Muscle of leg (tissue), 16 donors: ENCODE data around the gene EXOC6B. TPM values are rescaled to one million over a fixed set of nuclear protein-coding genes. Genes with fewer than 3 reads are reported as not detected.
A peak's percentile ranks its signal among the peaks of the same experiment; 100 is the strongest.

ENCODE experiments used
- DNase-seq: peaks from one replicate; pipeline ENCODE4 v3.0.0; 2013
- H3K27ac ChIP-seq: one replicate; pipeline ENCODE4 v1.5.1; 2013; ENCODE audit warnings: mild to moderate bottlenecking, low read length, control low read depth
- H3K27me3 ChIP-seq: one replicate; pipeline ENCODE4 v1.6.1; 2013; ENCODE audit warnings: low read length; ENCODE audit not compliant: control insufficient read depth, insufficient read depth
- H3K36me3 ChIP-seq: one replicate; pipeline ENCODE4 v1.6.1; 2013; ENCODE audit warnings: low read length; ENCODE audit not compliant: control insufficient read depth, insufficient read depth
- H3K4me1 ChIP-seq: one replicate; pipeline ENCODE4 v1.6.1; 2013; ENCODE audit warnings: low read length; ENCODE audit not compliant: control insufficient read depth, insufficient read depth
- H3K4me3 ChIP-seq: one replicate; pipeline ENCODE4 v1.5.1; 2013; ENCODE audit warnings: low read length, control low read depth
- H3K9me3 ChIP-seq: replicated peaks from 2 replicates; pipeline ENCODE4 v1.6.1; 2013; ENCODE audit warnings: low read depth, low read length; ENCODE audit not compliant: control insufficient read depth
- WGBS: methylation state at CpG from one replicate; pipeline ENCODE4 v1.1.5; 2013; ENCODE audit warnings: missing lambda C conversion rate; ENCODE audit not compliant: insufficient coverage; 5-methylcytosine and 5-hydroxymethylcytosine counted together
- long read RNA-seq, 11 donors: transcript quantifications; one replicate each; lab custom pipeline, GENCODE V29; 2026
- polyA plus RNA-seq, 8 donors: library from polyadenylated mRNA; unstranded; fragments of 120-200 nt; gene quantifications; one replicate each; pipeline versions ENCODE4 v1.2.1 to v1.2.3, GENCODE V29; 2013; ENCODE audit warnings: inconsistent platforms in 1 of 8, low replicate concordance in 1 of 8; ENCODE audit not compliant: insufficient read length in 8 of 8, insufficient read depth in 1 of 8
- total RNA-seq: library from RNA; stranded (reverse); fragments of 120-200 nt; gene quantifications from one replicate; pipeline ENCODE4 v1.2.4, GENCODE V29; 2013

The EXOC6B gene
- total RNA-seq (13.3 TPM), polyA plus RNA-seq (10 to 100 TPM in 5 of 8 donors, 1 to 10 TPM in 3; 8.5 to 17.1 (median 10.8) TPM)
- long read RNA-seq, donor 1, full-length matches to known transcripts, result 1 of 1 reads
- long read RNA-seq, donor 1, partial matches to known transcripts, result 0 of 1 reads
- long read RNA-seq, donor 1, other reads (novel, unspliced or antisense), result 0 of 1 reads
- long read RNA-seq, donor 2, result 0 reads
- long read RNA-seq, donor 3, result 0 reads
- long read RNA-seq, donor 4, full-length matches to known transcripts, result 1 of 1 reads
- long read RNA-seq, donor 4, partial matches to known transcripts, result 0 of 1 reads
- long read RNA-seq, donor 4, other reads (novel, unspliced or antisense), result 0 of 1 reads
- long read RNA-seq, donor 5, full-length matches to known transcripts, result 2 of 2 reads
- long read RNA-seq, donor 5, partial matches to known transcripts, result 0 of 2 reads
- long read RNA-seq, donor 5, other reads (novel, unspliced or antisense), result 0 of 2 reads
- long read RNA-seq, donor 6, result 0 reads
- long read RNA-seq, donor 7, result 0 reads
- long read RNA-seq, donor 8, result 0 reads
- long read RNA-seq, donor 9, result 0 reads
- long read RNA-seq, donor 10, result 0 reads
- long read RNA-seq, donor 11, result 0 reads

DNA sequence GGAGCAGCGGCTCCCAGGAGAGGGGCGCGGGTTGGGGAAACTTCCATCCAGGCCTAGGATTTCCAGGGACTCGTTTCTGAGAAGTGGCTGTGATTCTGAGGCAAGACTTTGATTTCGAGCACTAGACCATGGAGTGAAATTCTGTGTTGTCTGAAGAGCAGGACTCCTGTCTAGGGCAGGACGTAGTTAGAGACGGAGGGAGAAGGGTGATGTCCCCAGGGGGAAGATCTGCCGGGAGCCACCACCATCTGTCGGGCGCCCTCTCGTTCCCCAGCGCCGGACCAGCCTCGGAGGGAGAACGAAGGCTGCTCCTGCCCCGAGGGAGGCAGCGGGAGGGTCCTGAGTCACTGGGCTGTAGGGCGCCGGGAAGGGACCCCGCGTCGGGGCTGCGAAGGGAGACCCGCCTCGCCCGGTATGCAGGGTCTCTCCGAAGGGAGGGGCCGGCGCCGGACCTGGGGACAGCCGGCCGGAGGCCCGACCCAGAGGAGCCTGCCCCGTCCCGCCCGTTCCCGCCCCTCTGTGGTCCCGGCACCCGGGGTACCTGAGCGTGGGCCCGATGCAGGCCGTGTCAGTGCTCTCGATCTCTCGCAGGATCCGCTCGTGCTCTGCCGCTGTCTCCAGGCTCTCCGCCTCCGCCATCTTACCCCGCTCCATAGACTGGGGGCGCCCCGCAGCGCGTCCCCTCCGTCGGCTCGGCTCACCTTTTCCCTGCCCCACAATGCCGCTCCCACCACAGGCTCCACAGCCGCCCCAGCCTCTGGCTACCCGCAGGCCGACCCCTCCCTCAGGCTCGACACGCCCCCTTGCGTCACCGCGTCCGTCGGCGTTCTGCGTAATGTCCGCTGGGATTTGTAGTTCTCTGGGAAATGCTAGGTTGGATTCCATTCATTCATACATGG lies at the start of gene EXOC6B:
Gene EXOC6B (minus strand): TSS at position 777 of the 899 bp plus-strand sequence.
- Histone ChIP-seq H3K4me1 (peaks cover 9% of the 10 kb centered on the region), H3K4me3 (peak within 1 kb of the TSS; percentile 81)
- WGBS, result under 1% methylated on average over 69 of the region's 71 CpGs

GRCh38 chr2:72871880-72872279 lies 46.0 kb upstream of the EXOC6B start:
- Histone ChIP-seq H3K9me3 (no peaks in the 10 kb centered on the region), H3K4me3 (no peak overlapping the region), H3K36me3 (no peaks in the 10 kb centered on the region), H3K4me1 (no peaks in the 10 kb centered on the region), H3K27ac (no peak overlapping the region), H3K27me3 (peaks cover 22% of the 10 kb centered on the region)
- DNase-seq, result no peak

More for the DNA sequence above, at the start of gene EXOC6B:
- Histone ChIP-seq H3K36me3 (no peaks in the 10 kb centered on the region), H3K9me3 (no peaks in the 10 kb centered on the region), H3K27me3 (peaks cover 4% of the 10 kb centered on the region), H3K27ac (peak within 1 kb of the TSS; percentile 69)
- DNase-seq, result peak; percentile 96

DNA sequence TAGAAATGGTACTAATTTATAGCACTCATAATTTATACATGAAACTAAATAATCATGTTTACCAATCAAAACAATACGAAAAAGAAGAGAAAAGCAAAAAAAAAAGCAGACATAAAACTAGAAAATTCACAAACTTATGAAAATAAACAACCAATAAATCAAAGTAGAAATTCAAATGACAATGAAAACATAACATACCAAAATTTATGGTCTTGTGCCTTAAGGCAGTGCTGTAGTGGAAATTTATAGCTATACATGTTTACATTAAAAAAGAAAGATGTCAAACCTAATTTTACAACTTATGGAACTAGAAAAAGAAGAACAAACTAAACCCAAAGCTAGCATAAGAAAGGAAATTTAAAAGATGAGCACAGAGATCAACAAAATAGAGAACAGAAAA lies 45.2 kb upstream of the EXOC6B start:
- H3K27me3 ChIP-seq, result peaks cover 22% of the 10 kb centered on the region
- no peaks in the 10 kb centered on the region for H3K36me3 ChIP-seq
- H3K27ac ChIP-seq, result no peak overlapping the region
- WGBS, result no CpG with 5 or more reads among the region's 1 CpG
- H3K4me3 ChIP-seq, result no peak overlapping the region
- no peaks in the 10 kb centered on the region for H3K9me3 ChIP-seq
- no peak for DNase-seq
- H3K4me1 ChIP-seq, result no peaks in the 10 kb centered on the region

DNA sequence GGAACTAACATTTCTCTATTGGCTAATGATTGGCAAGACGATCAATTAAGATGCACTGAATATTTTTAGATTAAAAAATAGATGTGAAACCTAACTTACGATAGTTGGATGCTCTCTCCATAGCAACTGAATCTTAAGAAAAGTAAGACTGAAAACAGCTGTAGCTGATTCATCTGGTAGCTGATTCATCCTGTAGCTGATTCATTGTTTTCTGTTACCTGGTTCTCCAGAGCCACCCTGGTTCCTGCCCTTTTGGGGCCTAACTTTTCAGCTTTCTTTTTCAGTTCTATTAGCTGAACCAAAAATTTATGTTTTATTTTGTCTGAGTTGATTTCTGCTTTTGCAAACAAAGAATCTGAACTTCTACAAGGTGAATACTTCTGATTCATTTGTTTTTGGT lies 38.7 kb upstream of the EXOC6B start:
- Histone ChIP-seq H3K36me3 (no peaks in the 10 kb centered on the region), H3K4me1 (peaks cover 7% of the 10 kb centered on the region), H3K4me3 (no peak overlapping the region), H3K27ac (no peak overlapping the region), H3K9me3 (no peaks in the 10 kb centered on the region), H3K27me3 (peaks cover 20% of the 10 kb centered on the region)
- no peak for DNase-seq
- WGBS, result no CpG with 5 or more reads among the region's 2 CpGs

GRCh38 chr2:72863046-72863445 lies 37.2 kb upstream of the EXOC6B start:
- WGBS, result 8% methylated on average over 7 of the region's 13 CpGs
- Histone ChIP-seq H3K4me1 (peaks cover 7% of the 10 kb centered on the region), H3K9me3 (no peaks in the 10 kb centered on the region), H3K4me3 (no peak overlapping the region), H3K27me3 (peaks cover 23% of the 10 kb centered on the region), H3K36me3 (no peaks in the 10 kb centered on the region), H3K27ac (no peak overlapping the region)
- peak; percentile 7 for DNase-seq

GRCh38 chr2:72862239-72862988 lies 36.6 kb upstream of the EXOC6B start:
- Histone ChIP-seq H3K27me3 (peaks cover 22% of the 10 kb centered on the region), H3K27ac (no peak overlapping the region), H3K4me1 (peaks cover 7% of the 10 kb centered on the region), H3K9me3 (no peaks in the 10 kb centered on the region), H3K36me3 (no peaks in the 10 kb centered on the region), H3K4me3 (no peak overlapping the region)
- peak; percentile 88 for DNase-seq
- whole genome bisulfite sequencing, result 5% methylated on average over 31 of the region's 33 CpGs

GRCh38 chr2:72859831-72860262 lies 34.0 kb upstream of the EXOC6B start:
- no peak overlapping the region for H3K4me3 ChIP-seq
- H3K27me3 ChIP-seq, result peaks cover 21% of the 10 kb centered on the region
- H3K36me3 ChIP-seq, result no peaks in the 10 kb centered on the region
- 0% methylated on average over 2 of the region's 3 CpGs for WGBS
- no peaks in the 10 kb centered on the region for H3K9me3 ChIP-seq
- H3K27ac ChIP-seq, result no peak overlapping the region
- H3K4me1 ChIP-seq, result peaks cover 7% of the 10 kb centered on the region
- DNase-seq, result peak; percentile 36

DNA sequence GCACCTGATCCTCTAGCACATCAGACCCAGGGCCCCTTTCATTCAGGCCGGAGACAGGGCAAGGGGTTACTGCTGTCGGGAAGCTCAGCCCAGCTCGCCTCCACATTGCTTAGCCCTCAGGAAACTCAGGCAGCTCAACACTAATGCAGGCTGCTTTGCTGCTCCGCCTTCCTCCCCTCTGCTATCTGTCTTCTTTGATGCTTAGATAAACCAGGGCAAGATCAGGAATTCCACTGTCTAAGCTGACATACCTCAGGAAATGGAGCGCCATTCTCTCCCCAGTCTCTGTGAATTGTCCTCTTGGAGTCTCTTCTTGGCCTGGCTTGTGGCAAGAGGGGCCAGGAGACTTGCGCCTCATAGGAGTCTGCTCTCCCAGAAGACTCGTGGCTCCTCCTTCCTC lies 25.5 kb upstream of the EXOC6B start:
- WGBS, result 55% methylated on average over 5 of the region's 7 CpGs
- H3K36me3 ChIP-seq, result no peaks in the 10 kb centered on the region

DNA sequence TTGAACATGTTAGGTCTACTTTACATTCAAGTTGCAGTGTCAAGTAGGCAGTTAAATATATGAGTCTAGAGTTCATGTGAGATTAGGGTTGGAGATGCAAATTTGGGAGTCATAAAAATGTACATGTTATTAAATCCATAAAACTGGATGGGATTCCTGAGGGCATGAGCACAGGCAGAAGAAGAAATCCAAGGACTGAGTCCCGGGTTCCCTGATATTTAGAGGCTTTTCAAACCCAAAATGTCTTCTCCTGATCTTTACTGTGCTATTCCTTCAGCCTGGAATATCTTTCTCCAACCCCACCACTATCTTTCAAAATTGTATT lies 23.3 kb upstream of the EXOC6B start:
- Histone ChIP-seq H3K9me3 (no peaks in the 10 kb centered on the region), H3K27me3 (peaks cover 7% of the 10 kb centered on the region), H3K4me1 (no peaks in the 10 kb centered on the region), H3K36me3 (no peaks in the 10 kb centered on the region), H3K4me3 (no peak overlapping the region), H3K27ac (no peak overlapping the region)
- 71% methylated on average over 1 of the region's 1 CpG for WGBS
- DNase-seq, result no peak

More for the DNA sequence above, 25.5 kb upstream of the EXOC6B start:
- no peaks in the 10 kb centered on the region for H3K9me3 ChIP-seq
- H3K4me1 ChIP-seq, result no peaks in the 10 kb centered on the region
- peaks cover 10% of the 10 kb centered on the region for H3K27me3 ChIP-seq
- H3K27ac ChIP-seq, result no peak overlapping the region
- DNase-seq, result no peak
- H3K4me3 ChIP-seq, result no peak overlapping the region
